Transverse colon (tissue), 4 donors: ENCODE measurements around the gene REV1. TPM values are rescaled to one million over a fixed set of nuclear protein-coding genes. Genes with fewer than 3 reads are reported as not detected.
A peak's percentile ranks its signal among the peaks of the same experiment; 100 is the strongest.

ENCODE experiments used
- DNase-seq: peaks from one replicate; pipeline ENCODE4 v3.0.0-alpha.2; 2019
- H3K27ac ChIP-seq, 4 donors: fragments of 200-600 bp; sonication (generic); 2 replicates each; pipeline ENCODE4 v1.5.1; 2016 to 2018; ENCODE audit warnings: inconsistent platforms in 4 of 4
- H3K27me3 ChIP-seq: fragments of 200-600 bp; sonication (generic); 2 replicates; pipeline ENCODE4 v1.5.1; 2017; ENCODE audit warnings: inconsistent platforms
- H3K36me3 ChIP-seq, 4 donors: fragments of 200-600 bp; sonication (generic); 2 replicates each; pipeline ENCODE4 v1.5.1; 2017 to 2019; ENCODE audit warnings: inconsistent platforms in 4 of 4
- H3K4me1 ChIP-seq, 4 donors: fragments of 200-600 bp; sonication (generic); 2 replicates each; pipeline ENCODE4 v1.5.1; 2017 to 2020; ENCODE audit warnings: inconsistent platforms in 4 of 4
- H3K4me3 ChIP-seq, 4 donors: fragments of 200-600 bp; sonication (generic); 1 replicate in 1 of 4; 2 replicates in 3 of 4; pipeline versions ENCODE4 v1.5.1 to v1.6.1; 2017 to 2019; ENCODE audit warnings: inconsistent platforms in 4 of 4
- H3K9me3 ChIP-seq, 2 donors: fragments of 200-600 bp; sonication (generic); 2 replicates each; pipeline ENCODE4 v1.5.1; 2017 to 2019; ENCODE audit warnings: inconsistent platforms in 2 of 2
- CTCF ChIP-seq, 5 experiments: fragments of 200-600 bp in 3 of 5; fragments of 450-650 bp in 2 of 5; sonication (generic) in 3 of 5; IDR thresholded peaks; 1 replicate in 2 of 5; 2 replicates in 3 of 5; pipeline ENCODE4 v1.5.1; 2016 to 2017; ENCODE audit warnings: antibody characterized with exemption in 5 of 5, inconsistent platforms in 3 of 5, mild to moderate bottlenecking in 2 of 5, moderate library complexity in 1 of 5
- EP300 ChIP-seq: sonication (generic); formaldehyde crosslinking; IDR thresholded peaks from one replicate; pipeline ENCODE4 v1.6.1; 2017; ENCODE audit warnings: antibody characterized with exemption, low read depth
- POLR2A ChIP-seq: fragments of 450-650 bp; IDR thresholded peaks from one replicate; pipeline ENCODE4 v1.6.1; 2016; ENCODE audit warnings: antibody characterized with exemption, mild to moderate bottlenecking, moderate library complexity
- POLR2AphosphoS5 ChIP-seq, 3 donors: sonication (generic); formaldehyde crosslinking; IDR thresholded peaks; one replicate each; pipeline ENCODE4 v1.6.1; 2016; ENCODE audit warnings: antibody characterized with exemption in 3 of 3
- WGBS, 2 donors: methylation state at CpG; one replicate each; pipeline ENCODE4 v1.1.5; 2018; ENCODE audit warnings: low coverage in 1 of 2; 5-methylcytosine and 5-hydroxymethylcytosine counted together
- in situ Hi-C, 4 donors: fragments of 200-750 bp; cut with MboI; loops; one replicate each; pipeline versions ENCODE4 v1.15.0 to v1.15.1; 2017; ENCODE audit warnings: low sequenced_read_pairs in 3 of 4, low pct_ligation_motif_present in 1 of 4, low pct_unique_long_range_greater_than_20kb in 1 of 4
- intact Hi-C: fragments of 100-400 bp; cut with DNase I; formaldehyde crosslinking; loops from one replicate; pipeline ENCODE4 v1.15.1; 2023; ENCODE audit warnings: low total_unique reads
- total RNA-seq, 4 donors: library from RNA; depleted of rRNA; stranded (reverse); fragments of >200 nt; gene quantifications; one replicate each; pipeline ENCODE4 v1.1.0, GENCODE V29; 2016

Gene REV1
- total RNA-seq, 4 donors from 2014 or later, result 23.2 to 199 (median 73.5) TPM

DNA sequence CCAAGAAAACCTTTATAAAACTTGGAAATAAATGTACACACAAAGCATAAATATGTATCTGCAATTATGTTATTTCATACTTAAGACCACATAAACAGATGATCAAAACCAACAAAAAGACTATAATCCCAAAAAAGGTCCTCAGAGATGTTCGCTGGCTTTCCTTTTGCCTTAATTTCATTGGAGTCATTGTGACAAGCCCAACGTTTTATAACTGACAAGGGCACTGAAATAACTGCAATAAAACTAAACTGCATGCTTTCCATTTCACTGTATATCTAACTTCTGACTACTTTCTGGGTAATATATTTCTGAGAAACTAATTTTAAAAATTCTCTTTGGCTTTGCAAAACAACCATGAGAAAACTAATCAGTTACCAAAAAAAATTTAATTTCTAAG, 56.5 kb downstream of the REV1 start:
- TF ChIP-seq CTCF (IDR thresholded peaks at IDR 0.05) (no peak), POLR2A (no peak), POLR2AphosphoS5 (IDR thresholded peaks at IDR 0.05) (no peak), EP300 (no peak)
- in situ Hi-C loops, result no loop called here
- Histone ChIP-seq H3K4me1 (peaks cover 0 to 25% (median 10%) of the 10 kb centered on the region in 4 donors), H3K9me3 (no peaks in the 10 kb centered on the region), H3K4me3 (no peak overlapping the region), H3K27me3 (no peaks in the 10 kb centered on the region), H3K27ac (peak overlapping the region in 1 of 4 donors; percentile 12), H3K36me3 (peaks cover 0 to 15% (median 7%) of the 10 kb centered on the region in 4 donors)
- no peak for DNase-seq
- intact Hi-C loops, result no loop called here
- 31 to 35% methylated on average over 2 of the region's 2 CpGs for WGBS, 2 donors

GRCh38 chr2:99431587-99432275, 58.1 kb downstream of the REV1 start:
- H3K27me3 ChIP-seq, result no peaks in the 10 kb centered on the region
- peaks cover 0 to 25% (median 10%) of the 10 kb centered on the region in 4 donors for H3K4me1 ChIP-seq
- no peak overlapping the region for H3K27ac ChIP-seq
- no peak for DNase-seq
- intact Hi-C loops, result no loop called here
- 87 to 92% methylated on average over 6 to 12 of the region's 12 CpGs for WGBS, 2 donors
- TF ChIP-seq CTCF (IDR thresholded peaks at IDR 0.05), result no peak
- TF ChIP-seq POLR2A, result no peak
- TF ChIP-seq POLR2AphosphoS5 (IDR thresholded peaks at IDR 0.05), result no peak
- no peak for TF ChIP-seq EP300
- H3K9me3 ChIP-seq, result no peaks in the 10 kb centered on the region
- in situ Hi-C loops, result no loop called here
- H3K4me3 ChIP-seq, result no peak overlapping the region
- peaks cover 0 to 17% (median 6%) of the 10 kb centered on the region in 4 donors for H3K36me3 ChIP-seq

- Histone ChIP-seq H3K4me1 (peaks cover 0 to 25% (median 10%) of the 10 kb centered on the region in 4 donors), H3K27ac (peak overlapping the region in 1 of 4 donors; percentile 4), H3K27me3 (no peaks in the 10 kb centered on the region), H3K9me3 (no peaks in the 10 kb centered on the region), H3K36me3 (peaks cover 0 to 17% (median 6%) of the 10 kb centered on the region in 4 donors), H3K4me3 (no peak overlapping the region)
- 57 to 63% methylated on average over 3 to 4 of the region's 4 CpGs for WGBS, 2 donors
- DNase-seq, result no peak
- in situ Hi-C loops (no loop called here), intact Hi-C loops (no loop called here)
- TF ChIP-seq CTCF (IDR thresholded peaks at IDR 0.05) (no peak), EP300 (no peak), POLR2A (no peak), POLR2AphosphoS5 (IDR thresholded peaks at IDR 0.05) (no peak)
Observed at GRCh38 chr2:99430614-99431291, 59.1 kb downstream of the REV1 start.

DNA sequence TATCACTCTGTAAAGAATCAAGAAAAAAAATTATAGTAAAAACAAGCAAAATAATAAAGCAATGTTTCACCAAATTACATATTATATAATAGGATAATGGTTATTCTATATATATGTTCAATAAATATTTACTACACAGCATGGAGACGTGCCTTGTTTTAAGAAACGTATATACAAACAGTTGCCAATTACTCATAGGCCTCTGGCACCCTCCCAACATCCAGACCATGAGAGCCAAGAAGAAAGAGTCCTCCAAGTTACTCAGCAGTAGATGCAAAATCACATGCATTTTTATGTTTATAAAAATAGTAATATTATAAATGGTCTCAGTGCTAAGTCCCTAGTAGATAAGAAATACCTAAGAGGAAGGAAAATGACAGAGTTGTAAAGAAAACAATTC, 64.8 kb downstream of the REV1 start:
- WGBS, 2 donors, result 43 to 68% methylated on average over 2 of the region's 2 CpGs
- H3K36me3 ChIP-seq, result peaks cover 0 to 45% (median 14%) of the 10 kb centered on the region in 4 donors
- no peak for TF ChIP-seq EP300
- TF ChIP-seq POLR2AphosphoS5 (IDR thresholded peaks at IDR 0.05), result no peak
- no peak for TF ChIP-seq CTCF (IDR thresholded peaks at IDR 0.05)
- TF ChIP-seq POLR2A, result no peak
- no peak for DNase-seq
- in situ Hi-C loops, result no loop called here
- H3K4me3 ChIP-seq, result no peak overlapping the region
- no peaks in the 10 kb centered on the region for H3K4me1 ChIP-seq
- H3K27me3 ChIP-seq, result no peaks in the 10 kb centered on the region
- no peaks in the 10 kb centered on the region for H3K9me3 ChIP-seq
- H3K27ac ChIP-seq, result no peak overlapping the region
- intact Hi-C loops, result loop anchor here (10.0 kb wide), 1 partner anchor 70 kb away; the partner anchor contains the start of gene REV1
